HFFc6 (cell line): ENCODE measurements around the gene CTDNEP1. TPM values are rescaled to one million over a fixed set of nuclear protein-coding genes. Genes with fewer than 3 reads are reported as not detected.

Experiments
- DNase-seq: peaks from one replicate; pipeline ENCODE4 v3.0.0-alpha.2; 2018
- H3K27ac Mint-ChIP-seq: 2 replicates; pipeline ENCODE4 v1.8.0; 2020; ENCODE audit warnings: mild to moderate bottlenecking, mixed read lengths
- H3K27me3 Mint-ChIP-seq: 2 replicates; pipeline ENCODE4 v1.8.0; 2021; ENCODE audit warnings: mild to moderate bottlenecking, moderate library complexity, mixed read lengths; ENCODE audit not compliant: insufficient read depth
- H3K36me3 Mint-ChIP-seq: 2 replicates; pipeline ENCODE4 v1.8.0; 2021; ENCODE audit warnings: low read depth, mixed read lengths
- H3K4me1 Mint-ChIP-seq: 2 replicates; pipeline ENCODE4 v1.8.0; 2020; ENCODE audit warnings: low read depth, mixed read lengths
- H3K4me3 Mint-ChIP-seq: 2 replicates; pipeline ENCODE4 v1.8.0; 2020; ENCODE audit warnings: mild to moderate bottlenecking, moderate library complexity, mixed read lengths
- H3K9me3 Mint-ChIP-seq: 2 replicates; pipeline ENCODE4 v1.8.0; 2020; ENCODE audit warnings: mild to moderate bottlenecking, mixed read lengths
- total RNA-seq, 6 experiments: library from RNA; stranded (reverse); fragmentation: NEBNext Ultra II Directional; extraction: Animal tissue kit (Norgen Biotek cat#: 25700); gene quantifications; 2 replicates in 1 of 6; 3 replicates in 5 of 6; pipeline ENCODE4 v1.2.3, GENCODE V29; 2021
- TF ChIP-seq, protein P1 (sequence below): fragments of 200-600 bp; sonication (generic); IDR thresholded peaks from 2 replicates; pipeline ENCODE4 v1.5.0; 2021; ENCODE audit warnings: antibody characterized with exemption, mild to moderate bottlenecking

The CTDNEP1 gene
- total RNA-seq, 6 experiments from 2014 or later: 127 to 168 (median 146) TPM

DNA sequence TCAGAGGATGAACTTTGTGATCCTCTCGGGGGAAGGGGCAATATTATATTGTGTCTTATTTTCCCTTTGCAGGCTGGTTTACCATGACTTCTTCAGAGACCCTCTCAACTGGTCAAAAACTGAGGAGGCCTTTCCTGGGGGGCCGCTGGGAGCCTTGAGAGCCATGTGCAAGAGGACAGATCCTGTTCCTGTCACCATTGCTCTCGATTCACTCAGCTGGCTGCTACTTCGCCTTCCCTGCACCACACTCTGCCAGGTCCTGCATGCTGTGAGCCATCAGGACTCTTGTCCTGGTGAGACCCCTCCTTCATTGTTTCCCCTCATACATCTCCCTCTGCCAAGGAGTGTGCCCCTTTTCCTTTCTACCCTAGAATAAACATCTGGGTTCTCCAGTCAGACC, 3.0 kb upstream of the CTDNEP1 start:
- Mint-ChIP-seq H3K4me3 (no peak overlapping the region), H3K9me3 (no peaks in the 10 kb centered on the region), H3K27me3 (no peaks in the 10 kb centered on the region; the same call in 1 of the 2 replicates), H3K36me3 (peaks cover 40% of the 10 kb centered on the region), H3K4me1 (peaks cover 21% of the 10 kb centered on the region), H3K27ac (no peak overlapping the region)
- TF ChIP-seq, protein P1, sequence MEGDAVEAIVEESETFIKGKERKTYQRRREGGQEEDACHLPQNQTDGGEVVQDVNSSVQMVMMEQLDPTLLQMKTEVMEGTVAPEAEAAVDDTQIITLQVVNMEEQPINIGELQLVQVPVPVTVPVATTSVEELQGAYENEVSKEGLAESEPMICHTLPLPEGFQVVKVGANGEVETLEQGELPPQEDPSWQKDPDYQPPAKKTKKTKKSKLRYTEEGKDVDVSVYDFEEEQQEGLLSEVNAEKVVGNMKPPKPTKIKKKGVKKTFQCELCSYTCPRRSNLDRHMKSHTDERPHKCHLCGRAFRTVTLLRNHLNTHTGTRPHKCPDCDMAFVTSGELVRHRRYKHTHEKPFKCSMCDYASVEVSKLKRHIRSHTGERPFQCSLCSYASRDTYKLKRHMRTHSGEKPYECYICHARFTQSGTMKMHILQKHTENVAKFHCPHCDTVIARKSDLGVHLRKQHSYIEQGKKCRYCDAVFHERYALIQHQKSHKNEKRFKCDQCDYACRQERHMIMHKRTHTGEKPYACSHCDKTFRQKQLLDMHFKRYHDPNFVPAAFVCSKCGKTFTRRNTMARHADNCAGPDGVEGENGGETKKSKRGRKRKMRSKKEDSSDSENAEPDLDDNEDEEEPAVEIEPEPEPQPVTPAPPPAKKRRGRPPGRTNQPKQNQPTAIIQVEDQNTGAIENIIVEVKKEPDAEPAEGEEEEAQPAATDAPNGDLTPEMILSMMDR: no peak
- no peak for DNase-seq

DNA sequence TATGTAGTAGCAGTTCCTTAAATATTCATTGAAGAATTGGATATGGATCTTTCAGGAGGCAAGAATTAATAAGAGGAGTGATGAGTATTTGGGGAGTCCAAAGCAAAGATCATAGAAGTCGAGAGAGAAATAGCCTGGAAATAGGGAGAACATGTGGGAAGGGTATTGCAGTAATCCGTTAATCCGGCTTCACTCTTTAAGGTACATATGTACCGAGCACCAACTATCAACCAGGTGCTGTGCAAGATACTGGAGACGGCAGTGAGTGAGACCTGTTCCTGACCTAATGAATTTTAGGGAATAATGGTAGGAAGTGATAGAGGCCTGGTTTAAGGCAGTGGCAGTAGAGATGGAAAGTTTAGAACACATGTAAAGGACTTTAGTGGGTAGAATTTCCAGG, 1.5 kb upstream of the CTDNEP1 start:
- H3K36me3 Mint-ChIP-seq: peaks cover 45% of the 10 kb centered on the region

DNA sequence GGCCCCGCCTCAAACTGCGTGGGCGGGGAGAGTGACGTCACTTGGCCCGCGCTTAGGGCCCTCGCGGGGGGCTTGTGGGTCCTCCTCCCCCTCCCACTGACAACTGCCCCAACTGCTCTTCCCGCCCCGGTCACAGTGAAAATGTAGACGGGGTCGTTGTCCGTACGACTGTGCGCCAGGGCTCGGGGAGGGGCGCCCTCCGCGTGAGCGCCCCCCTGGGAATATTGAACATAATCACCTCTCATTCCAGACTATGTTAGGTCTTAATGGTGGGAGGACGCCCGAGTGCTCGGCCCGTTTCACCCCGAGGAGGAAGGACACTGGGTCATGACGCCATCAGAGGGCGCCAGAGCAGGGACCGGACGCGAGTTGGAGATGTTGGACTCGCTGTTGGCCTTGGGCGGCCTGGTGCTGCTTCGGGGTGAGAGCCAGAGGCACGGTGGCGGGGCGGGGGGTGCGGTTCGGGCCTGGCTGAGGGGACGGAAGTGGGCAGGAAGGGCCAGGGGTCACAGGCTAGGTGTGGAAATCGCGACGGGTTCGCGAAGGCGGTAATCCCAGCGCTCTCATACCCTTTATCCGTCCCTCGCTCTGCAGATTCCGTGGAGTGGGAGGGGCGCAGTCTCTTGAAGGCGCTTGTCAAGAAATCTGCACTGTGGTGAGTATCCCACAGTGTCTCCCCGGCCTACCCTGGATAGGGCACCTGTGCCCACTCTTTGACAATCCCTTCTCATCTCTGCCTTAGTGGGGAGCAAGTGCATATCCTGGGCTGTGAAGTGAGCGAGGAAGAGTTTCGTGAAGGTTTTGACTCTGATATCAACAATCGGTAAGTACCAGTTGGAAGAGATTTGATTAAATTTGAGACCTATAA, 876 bp upstream of the CTDNEP1 start, which contains the start of gene ELP5:
Gene ELP5 (plus strand): TSS at position 40 of the 868 bp plus-strand sequence. CDS start 336 bp downstream, at position 376.
- H3K27me3 Mint-ChIP-seq: no peaks in the 10 kb centered on the region; the same call in 1 of the 2 replicates
- peak; percentile 89 for DNase-seq
- H3K4me3 Mint-ChIP-seq: peak within 1 kb of the TSS; percentile 92
- no peaks in the 10 kb centered on the region for H3K9me3 Mint-ChIP-seq
- H3K4me1 Mint-ChIP-seq: peaks cover 33% of the 10 kb centered on the region
- H3K36me3 Mint-ChIP-seq: peaks cover 45% of the 10 kb centered on the region
- H3K27ac Mint-ChIP-seq: peak within 1 kb of the TSS; percentile 100
- TF ChIP-seq, protein P1: peak; percentile 69

More for the DNA sequence above, 1.5 kb upstream of the CTDNEP1 start:
- H3K27me3 Mint-ChIP-seq: no peaks in the 10 kb centered on the region; the same call in 1 of the 2 replicates
- DNase-seq: no peak
- TF ChIP-seq, protein P1: no peak
- peak overlapping the region; percentile 100 for H3K27ac Mint-ChIP-seq
- peak overlapping the region; percentile 92 for H3K4me3 Mint-ChIP-seq
- peaks cover 33% of the 10 kb centered on the region for H3K4me1 Mint-ChIP-seq
- no peaks in the 10 kb centered on the region for H3K9me3 Mint-ChIP-seq

DNA sequence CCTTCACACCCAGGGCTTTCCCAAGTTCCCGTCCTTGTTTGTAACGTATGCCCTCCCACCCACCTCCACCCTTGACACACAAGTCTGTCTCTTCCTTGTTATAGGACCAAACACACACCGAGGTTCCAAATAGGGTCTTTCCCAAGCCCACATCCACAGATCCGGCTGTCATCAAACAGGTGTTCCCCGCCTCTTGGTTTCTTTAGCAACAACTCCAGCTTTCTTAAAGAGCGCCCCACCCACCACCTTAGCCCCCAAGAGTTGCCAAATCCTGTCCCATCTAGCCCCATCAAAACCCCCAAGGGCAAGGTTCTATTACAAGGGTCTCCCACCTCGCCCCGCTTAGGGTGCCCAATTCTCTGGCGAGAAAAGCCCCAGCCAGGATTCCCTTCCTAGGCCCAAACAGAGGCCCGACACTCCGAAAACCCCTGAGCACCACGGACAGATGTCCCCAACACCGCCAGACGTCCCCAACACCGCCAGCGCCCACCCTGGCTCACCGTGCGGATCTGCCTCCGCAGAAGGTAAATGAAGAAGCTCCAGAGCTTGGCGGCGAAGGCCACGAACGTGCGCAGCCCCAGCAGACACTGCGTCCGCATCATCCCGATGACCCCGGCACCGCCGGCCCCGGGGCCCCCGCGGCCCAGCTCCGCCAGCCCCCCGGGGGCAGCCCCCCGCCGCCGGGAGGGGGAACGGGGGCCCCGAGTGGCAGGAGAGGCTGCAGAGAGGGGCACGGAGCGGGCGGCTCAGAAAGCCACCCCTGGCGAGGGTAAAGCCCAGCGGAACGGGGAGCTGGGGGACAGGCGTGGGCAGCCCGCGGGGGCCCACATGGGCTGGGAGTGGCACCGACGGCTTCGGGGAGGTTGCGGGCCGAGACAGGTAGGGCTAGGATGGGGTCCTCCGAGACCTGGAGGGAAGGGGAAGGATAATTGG, 573 bp downstream of the CTDNEP1 start:
- DNase-seq: no peak
- TF ChIP-seq, protein P1: no peak
- H3K4me3 Mint-ChIP-seq: peak overlapping the region; percentile 92
- no peaks in the 10 kb centered on the region; the same call in 1 of the 2 replicates for H3K27me3 Mint-ChIP-seq
- peak overlapping the region; percentile 100 for H3K27ac Mint-ChIP-seq
- peaks cover 44% of the 10 kb centered on the region for H3K36me3 Mint-ChIP-seq
- no peaks in the 10 kb centered on the region for H3K9me3 Mint-ChIP-seq
- H3K4me1 Mint-ChIP-seq: peaks cover 33% of the 10 kb centered on the region

DNA sequence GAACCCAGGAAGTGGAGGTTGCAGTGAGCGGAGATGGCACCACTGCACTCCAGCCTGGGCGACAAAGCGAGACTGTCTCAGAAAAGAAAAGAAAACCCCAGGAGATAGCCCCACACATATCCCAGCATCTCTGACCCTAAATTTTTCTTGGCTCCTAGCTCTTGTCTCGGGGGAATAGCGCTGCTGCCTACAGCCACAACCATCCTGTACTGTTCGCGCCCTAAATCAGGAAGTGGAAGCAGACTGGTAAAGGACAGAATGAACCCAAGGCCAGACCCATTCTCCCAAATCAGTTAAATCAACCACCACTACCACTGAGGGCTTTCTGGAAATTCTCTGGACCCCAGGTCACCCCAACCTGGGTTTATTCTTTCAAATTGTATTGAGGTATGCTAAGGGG, 1.7 kb downstream of the CTDNEP1 start:
- peak overlapping the region; percentile 92 for H3K4me3 Mint-ChIP-seq
- peaks cover 33% of the 10 kb centered on the region for H3K4me1 Mint-ChIP-seq
- peak overlapping the region; percentile 95; the same call in 1 of the 2 replicates for H3K27ac Mint-ChIP-seq
- no peaks in the 10 kb centered on the region; the same call in 1 of the 2 replicates for H3K27me3 Mint-ChIP-seq
- no peaks in the 10 kb centered on the region for H3K9me3 Mint-ChIP-seq
- TF ChIP-seq, protein P1: no peak
- peaks cover 44% of the 10 kb centered on the region for H3K36me3 Mint-ChIP-seq
- no peak for DNase-seq
